ENCODE measurements around the gene LPA.
"Not testable (repeated sequence)": the region's sequence is repeated elsewhere in the genome, so short reads cannot be mapped to it uniquely, and the experiment has no call there.

LPA gene

GRCh38 chr6:160685762-160686450 is 21.8 kb upstream of the LPA start:
- H3K4me3 ChIP-seq (ENCODE audit: low read depth, low read length), result no peak overlapping the region
- no peak for TF ChIP-seq CTCF (IDR thresholded peaks at IDR 0.05; ENCODE audit: low read depth, low read length)

GRCh38 chr6:160685101-160685761 is 21.2 kb upstream of the LPA start:
- H3K4me3 ChIP-seq (ENCODE audit: low read depth, low read length), result not testable (repeated sequence)

GRCh38 chr6:160679402-160679769 is 15.3 kb upstream of the LPA start:
- TF ChIP-seq CTCF (IDR thresholded peaks at IDR 0.05; ENCODE audit: low read depth, low read length), result no peak
- H3K4me3 ChIP-seq (ENCODE audit: low read depth, low read length), result no peak overlapping the region

GRCh38 chr6:160678744-160679401 is 14.8 kb upstream of the LPA start:
- H3K4me3 ChIP-seq (ENCODE audit: low read depth, low read length), result no peak overlapping the region

GRCh38 chr6:160678230-160678629 is 14.2 kb upstream of the LPA start:
- TF ChIP-seq CTCF (IDR thresholded peaks at IDR 0.05; ENCODE audit: low read depth, low read length), result no peak
- H3K4me3 ChIP-seq (ENCODE audit: low read depth, low read length), result no peak overlapping the region

More at GRCh38 chr6:160678744-160679401, 14.8 kb upstream of the LPA start:
- TF ChIP-seq CTCF (IDR thresholded peaks at IDR 0.05; ENCODE audit: low read depth, low read length), result no peak

GRCh38 chr6:160676418-160676817 is 12.3 kb upstream of the LPA start:
- H3K4me3 ChIP-seq (ENCODE audit: low read depth, low read length), result not testable (repeated sequence)

GRCh38 chr6:160668589-160668988 is 4.5 kb upstream of the LPA start:
- no peak overlapping the region for H3K4me3 ChIP-seq (ENCODE audit: low read depth, low read length)
- TF ChIP-seq CTCF (IDR thresholded peaks at IDR 0.05; ENCODE audit: low read depth, low read length), result no peak

GRCh38 chr6:160667639-160668481 is 3.8 kb upstream of the LPA start:
- TF ChIP-seq CTCF (IDR thresholded peaks at IDR 0.05; ENCODE audit: low read depth, low read length), result no peak
- no peak overlapping the region for H3K4me3 ChIP-seq (ENCODE audit: low read depth, low read length)

Measured in WI38 (cell line).